Esophagus squamous epithelium (tissue), 4 donors: Measurements from ENCODE around the gene ZDHHC7.

ENCODE experiments used
- POLR2A ChIP-seq, 4 donors: fragments of 450-650 bp; IDR thresholded peaks; one replicate each; pipeline ENCODE4 v1.6.1; 2017; ENCODE audit warnings: antibody characterized with exemption in 4 of 4, mild to moderate bottlenecking in 4 of 4, moderate library complexity in 3 of 4
- TF ChIP-seq, protein P1 (sequence below), 6 experiments: fragments of 450-650 bp in 4 of 6; fragments of 200-600 bp in 2 of 6; sonication (generic) in 2 of 6; IDR thresholded peaks; one replicate each; pipeline ENCODE4 v1.5.1; 2016 to 2019; ENCODE audit warnings: antibody characterized with exemption in 6 of 6, mild to moderate bottlenecking in 4 of 6, moderate library complexity in 4 of 6

GRCh38 chr16:84952335-84953189 is 58.8 kb downstream of the ZDHHC7 start:
- TF ChIP-seq POLR2A (IDR thresholded peaks at IDR 0.05): no peak
- TF ChIP-seq, protein P1, sequence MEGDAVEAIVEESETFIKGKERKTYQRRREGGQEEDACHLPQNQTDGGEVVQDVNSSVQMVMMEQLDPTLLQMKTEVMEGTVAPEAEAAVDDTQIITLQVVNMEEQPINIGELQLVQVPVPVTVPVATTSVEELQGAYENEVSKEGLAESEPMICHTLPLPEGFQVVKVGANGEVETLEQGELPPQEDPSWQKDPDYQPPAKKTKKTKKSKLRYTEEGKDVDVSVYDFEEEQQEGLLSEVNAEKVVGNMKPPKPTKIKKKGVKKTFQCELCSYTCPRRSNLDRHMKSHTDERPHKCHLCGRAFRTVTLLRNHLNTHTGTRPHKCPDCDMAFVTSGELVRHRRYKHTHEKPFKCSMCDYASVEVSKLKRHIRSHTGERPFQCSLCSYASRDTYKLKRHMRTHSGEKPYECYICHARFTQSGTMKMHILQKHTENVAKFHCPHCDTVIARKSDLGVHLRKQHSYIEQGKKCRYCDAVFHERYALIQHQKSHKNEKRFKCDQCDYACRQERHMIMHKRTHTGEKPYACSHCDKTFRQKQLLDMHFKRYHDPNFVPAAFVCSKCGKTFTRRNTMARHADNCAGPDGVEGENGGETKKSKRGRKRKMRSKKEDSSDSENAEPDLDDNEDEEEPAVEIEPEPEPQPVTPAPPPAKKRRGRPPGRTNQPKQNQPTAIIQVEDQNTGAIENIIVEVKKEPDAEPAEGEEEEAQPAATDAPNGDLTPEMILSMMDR (IDR thresholded peaks at IDR 0.05): peak; percentile 51 to 97 (median 92)
